OCI-LY1 (cell line): ENCODE results near the gene PEX1.
"Not testable (repeated sequence)": the region's sequence is repeated elsewhere in the genome, so short reads cannot be mapped to it uniquely, and the experiment has no call there.

Experiments used
- H2AFZ ChIP-seq: fragments of 200-600 bp; sonication (generic), shearing (Covaris generic); 2 replicates; pipeline ENCODE4 v1.6.0; 2014; ENCODE audit warnings: antibody characterized with exemption, mild to moderate bottlenecking, low read length
- H3F3A ChIP-seq: fragments of 200-600 bp; sonication (generic), shearing (Covaris generic); 2 replicates; pipeline ENCODE4 v1.6.0; 2014; ENCODE audit warnings: mild to moderate bottlenecking, antibody characterized with exemption, low read length, moderate library complexity; ENCODE audit not compliant: insufficient read depth
- H3K27ac ChIP-seq: fragments of 200-600 bp; sonication (generic); 2 replicates; pipeline ENCODE4 v1.5.1; 2014; ENCODE audit warnings: low read length, mixed run types, mild to moderate bottlenecking, low read depth; ENCODE audit not compliant: poor library complexity, severe bottlenecking
- H3K27me3 ChIP-seq: fragments of 200-600 bp; sonication (generic); 2 replicates; pipeline ENCODE4 v1.6.0; 2014; ENCODE audit warnings: antibody characterized with exemption, mild to moderate bottlenecking, low read length, moderate library complexity; ENCODE audit not compliant: insufficient read depth
- H3K36me3 ChIP-seq: fragments of 200-600 bp; sonication (generic); 2 replicates; pipeline ENCODE4 v1.6.1; 2014; ENCODE audit warnings: mild to moderate bottlenecking, antibody characterized with exemption, low read length, moderate library complexity, mixed read lengths; ENCODE audit not compliant: insufficient read depth
- H3K4me1 ChIP-seq: fragments of 200-600 bp; sonication (generic); 2 replicates; pipeline ENCODE4 v1.5.1; 2014; ENCODE audit warnings: mild to moderate bottlenecking, low read length, moderate library complexity; ENCODE audit not compliant: insufficient read depth, severe bottlenecking
- H3K4me2 ChIP-seq: fragments of 200-600 bp; sonication (generic), shearing (Covaris generic); 2 replicates; pipeline ENCODE4 v1.6.1; 2014; ENCODE audit warnings: low read length
- H3K4me3 ChIP-seq: fragments of 200-600 bp; sonication (generic); 2 replicates; pipeline ENCODE4 v1.5.1; 2014; ENCODE audit warnings: low read length, low read depth, mild to moderate bottlenecking, mixed read lengths; ENCODE audit not compliant: poor library complexity, severe bottlenecking
- H3K79me2 ChIP-seq: fragments of 200-600 bp; shearing (Covaris generic); 2 replicates; pipeline ENCODE4 v1.6.1; 2016; ENCODE audit warnings: mixed run types, low read length, mixed read lengths; ENCODE audit not compliant: insufficient read depth
- H3K9ac ChIP-seq: fragments of 200-600 bp; sonication (generic), shearing (Covaris generic); 2 replicates; pipeline ENCODE4 v1.6.1; 2014; ENCODE audit warnings: mild to moderate bottlenecking, low read length, mixed read lengths
- H3K9me2 ChIP-seq: fragments of 200-600 bp; sonication (generic), shearing (Covaris generic); 2 replicates; pipeline ENCODE4 v1.6.1; 2014; ENCODE audit warnings: low read depth, mild to moderate bottlenecking, low read length, mixed read lengths
- H3K9me3 ChIP-seq: fragments of 200-600 bp; shearing (Covaris generic); 2 replicates; pipeline ENCODE4 v1.6.1; 2014; ENCODE audit warnings: low read length, mixed read lengths
- H4K20me1 ChIP-seq: fragments of 200-600 bp; sonication (generic), shearing (Covaris generic); 2 replicates; pipeline ENCODE4 v1.6.0; 2016; ENCODE audit warnings: mild to moderate bottlenecking, low read length; ENCODE audit not compliant: insufficient read depth
- EZH2 ChIP-seq: fragments of 200-600 bp; sonication (generic), shearing (Covaris generic); IDR thresholded peaks from 2 replicates; pipeline ENCODE4 v1.8.0; 2017; ENCODE audit warnings: borderline replicate concordance, mixed run types, mild to moderate bottlenecking, antibody characterized with exemption, low read length, moderate library complexity, mixed read lengths
- TF ChIP-seq, protein P1 (sequence below): fragments of 200-600 bp; sonication (generic), shearing (Covaris generic); IDR thresholded peaks from 2 replicates; pipeline ENCODE4 v1.5.1; 2017; ENCODE audit warnings: mild to moderate bottlenecking, antibody characterized with exemption, low read length, moderate library complexity, mixed read lengths

Gene PEX1

DNA sequence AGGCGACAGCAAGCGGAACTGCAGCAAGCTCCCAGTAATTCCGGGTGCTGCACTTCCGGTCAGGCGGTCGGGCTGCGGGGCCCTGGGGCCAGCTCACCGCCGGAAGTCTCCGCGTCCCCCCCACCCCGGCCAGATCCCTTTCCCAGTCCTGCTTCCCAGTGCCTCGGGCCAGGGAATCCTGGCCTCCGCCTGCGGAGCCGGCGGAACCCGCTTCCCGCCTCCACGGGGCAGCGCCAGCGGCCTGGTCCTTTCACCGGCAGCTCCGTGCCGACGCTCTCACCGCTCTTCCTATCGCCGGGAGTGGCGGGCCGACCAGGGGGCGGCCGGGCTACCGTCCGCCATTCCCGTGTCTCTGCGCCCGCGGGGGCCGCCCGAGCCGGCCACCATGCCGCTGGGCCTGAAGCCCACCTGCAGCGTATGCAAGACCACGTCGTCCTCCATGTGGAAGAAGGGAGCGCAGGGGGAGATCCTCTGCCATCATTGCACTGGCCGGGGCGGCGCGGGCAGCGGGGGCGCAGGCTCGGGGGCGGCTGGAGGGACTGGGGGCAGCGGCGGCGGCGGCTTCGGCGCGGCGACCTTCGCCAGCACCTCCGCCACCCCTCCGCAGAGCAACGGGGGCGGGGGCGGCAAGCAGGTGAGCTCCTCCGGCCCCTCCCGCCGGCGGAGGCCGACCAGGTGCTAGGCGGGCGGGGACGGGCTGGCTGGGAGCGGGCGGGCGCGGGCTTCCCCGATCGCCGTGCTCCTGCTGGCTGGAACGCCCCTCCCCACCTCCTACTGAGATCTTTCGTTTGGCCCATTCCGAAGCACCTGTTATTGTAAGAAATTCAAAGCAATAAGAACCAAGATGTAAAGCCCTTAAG lies 80.7 kb downstream of the PEX1 start, which contains the start of gene GATAD1:
GATAD1 (plus strand) TSS at position 138 of the 860 bp plus-strand sequence; CDS start at position 386, 248 bp downstream.
- Histone ChIP-seq H3K4me3 (peak within 1 kb of the TSS; percentile 79), H3K79me2 (no peaks in the 10 kb centered on the region)

DNA sequence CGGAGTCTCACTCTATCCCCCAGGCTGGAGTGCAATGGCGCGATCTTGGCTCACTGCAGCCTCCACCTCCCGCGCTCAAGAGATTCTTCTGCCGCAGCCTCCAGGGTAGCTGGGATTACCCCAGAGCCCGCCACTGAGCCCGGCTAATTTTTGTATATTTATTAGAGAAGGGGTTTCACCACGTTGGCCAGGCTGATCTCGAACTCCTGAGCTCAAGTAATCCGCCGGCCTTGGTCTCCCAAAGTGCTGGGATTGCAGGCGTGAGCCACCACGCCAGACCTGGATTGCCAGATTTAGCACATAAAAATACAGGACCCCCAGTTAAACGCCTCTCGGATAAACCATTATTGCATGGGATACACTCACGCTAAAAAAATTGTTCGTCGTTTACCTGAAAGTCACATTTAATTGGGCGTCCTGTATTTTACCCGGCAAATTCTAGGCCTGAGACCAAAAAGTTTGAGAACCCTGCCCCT lies 81.4 kb downstream of the PEX1 start:
- H3K4me3 ChIP-seq, result peak overlapping the region; percentile 79
- no peaks in the 10 kb centered on the region for H3K9me2 ChIP-seq
- peak overlapping the region; percentile 11; the same call in 1 of the 2 replicates for H2AFZ ChIP-seq
- peak overlapping the region; percentile 70 for H3K4me2 ChIP-seq
- H4K20me1 ChIP-seq, result no peaks in the 10 kb centered on the region
- H3K4me1 ChIP-seq, result peaks cover 15% of the 10 kb centered on the region
- peaks cover 21% of the 10 kb centered on the region; the same call in 1 of the 2 replicates for H3K36me3 ChIP-seq
- H3K27ac ChIP-seq, result no peak overlapping the region
- peak overlapping the region; percentile 92 for H3K9ac ChIP-seq
- H3K79me2 ChIP-seq, result no peaks in the 10 kb centered on the region
- H3F3A ChIP-seq, result peaks cover 6% of the 10 kb centered on the region; the same call in 1 of the 2 replicates
- 0 out of 2 replicates have a peak, but pooled peaks cover 4% of the 10 kb centered on the region for H3K9me3 ChIP-seq
- H3K27me3 ChIP-seq, result no peaks in the 10 kb centered on the region
- TF ChIP-seq, protein P1, sequence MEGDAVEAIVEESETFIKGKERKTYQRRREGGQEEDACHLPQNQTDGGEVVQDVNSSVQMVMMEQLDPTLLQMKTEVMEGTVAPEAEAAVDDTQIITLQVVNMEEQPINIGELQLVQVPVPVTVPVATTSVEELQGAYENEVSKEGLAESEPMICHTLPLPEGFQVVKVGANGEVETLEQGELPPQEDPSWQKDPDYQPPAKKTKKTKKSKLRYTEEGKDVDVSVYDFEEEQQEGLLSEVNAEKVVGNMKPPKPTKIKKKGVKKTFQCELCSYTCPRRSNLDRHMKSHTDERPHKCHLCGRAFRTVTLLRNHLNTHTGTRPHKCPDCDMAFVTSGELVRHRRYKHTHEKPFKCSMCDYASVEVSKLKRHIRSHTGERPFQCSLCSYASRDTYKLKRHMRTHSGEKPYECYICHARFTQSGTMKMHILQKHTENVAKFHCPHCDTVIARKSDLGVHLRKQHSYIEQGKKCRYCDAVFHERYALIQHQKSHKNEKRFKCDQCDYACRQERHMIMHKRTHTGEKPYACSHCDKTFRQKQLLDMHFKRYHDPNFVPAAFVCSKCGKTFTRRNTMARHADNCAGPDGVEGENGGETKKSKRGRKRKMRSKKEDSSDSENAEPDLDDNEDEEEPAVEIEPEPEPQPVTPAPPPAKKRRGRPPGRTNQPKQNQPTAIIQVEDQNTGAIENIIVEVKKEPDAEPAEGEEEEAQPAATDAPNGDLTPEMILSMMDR, result peak; percentile 96; the same call in 1 of the 2 replicates
- TF ChIP-seq EZH2, result no peak

More for the DNA sequence above, 80.7 kb downstream of the PEX1 start, which contains the start of gene GATAD1:
- Histone ChIP-seq H3K27ac (peak within 1 kb of the TSS; percentile 64), H3K9me3 (no peaks in the 10 kb centered on the region), H4K20me1 (no peaks in the 10 kb centered on the region), H2AFZ (peak within 1 kb of the TSS; percentile 84), H3K27me3 (no peaks in the 10 kb centered on the region), H3K9me2 (no peaks in the 10 kb centered on the region), H3K36me3 (peaks cover 28% of the 10 kb centered on the region; the same call in 1 of the 2 replicates), H3K9ac (peak within 1 kb of the TSS; percentile 92), H3K4me1 (peaks cover 15% of the 10 kb centered on the region), H3K4me2 (peak within 1 kb of the TSS; percentile 70), H3F3A (peaks cover 6% of the 10 kb centered on the region; the same call in 1 of the 2 replicates)
- no peak for TF ChIP-seq EZH2
- TF ChIP-seq, protein P1, result no peak; the same call in 1 of the 2 replicates

DNA sequence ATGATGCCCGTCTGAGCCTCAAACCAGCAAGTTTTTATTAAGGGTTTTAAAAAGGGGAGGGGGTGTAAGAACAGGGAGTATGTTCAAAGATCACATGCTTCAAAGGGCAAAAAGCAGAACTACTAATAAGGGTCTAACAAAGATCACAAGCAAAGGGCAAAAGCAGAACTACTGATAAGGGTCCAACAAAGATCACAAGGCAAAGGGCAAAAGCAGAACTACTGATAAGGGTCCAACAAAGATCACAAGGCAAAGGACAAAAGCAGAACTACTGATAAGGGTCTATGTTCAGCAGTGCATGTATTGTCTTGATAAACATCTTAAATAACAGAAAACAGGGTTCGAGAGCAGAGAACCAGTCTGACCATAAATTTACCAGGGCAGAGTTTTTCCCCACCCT lies 85.6 kb downstream of the PEX1 start:
- not testable (repeated sequence) for H3K27ac ChIP-seq, H3K79me2 ChIP-seq, H2AFZ ChIP-seq, H4K20me1 ChIP-seq, H3K27me3 ChIP-seq, H3K4me2 ChIP-seq, H3F3A ChIP-seq, H3K4me3 ChIP-seq, H3K9ac ChIP-seq, H3K36me3 ChIP-seq, H3K4me1 ChIP-seq, H3K9me2 ChIP-seq, H3K9me3 ChIP-seq
